Measurements from ENCODE around the gene FNBP1L.

The FNBP1L gene

DNA sequence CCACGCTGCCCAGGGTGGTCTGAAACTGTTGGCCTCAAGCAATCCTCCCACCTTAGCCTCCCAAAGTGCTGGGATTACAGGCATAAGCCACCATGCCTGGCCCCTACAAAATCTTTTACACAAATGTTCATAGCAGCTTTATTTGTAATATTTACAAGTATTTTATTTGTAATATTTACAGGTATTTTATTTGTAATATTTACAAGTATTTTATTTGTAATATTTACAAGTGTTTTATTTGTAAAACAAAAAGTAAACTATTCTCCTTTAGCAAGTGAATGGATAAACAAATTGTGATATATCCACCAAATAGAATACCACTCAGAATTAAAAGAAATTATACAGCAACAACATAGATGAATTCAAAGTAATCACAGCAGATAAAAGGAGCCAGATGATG is 11.4 kb upstream of the FNBP1L start:
- H3K9me3 ChIP-seq (ENCODE audit: control insufficient read depth, low read length) = no peaks in the 10 kb centered on the region
- H3K36me3 ChIP-seq (ENCODE audit: control insufficient read depth, insufficient read depth, low read length) = no peaks in the 10 kb centered on the region
- no peak overlapping the region for H3K4me3 ChIP-seq (ENCODE audit: low read depth, low read length)
- no peaks in the 10 kb centered on the region for H3K79me2 ChIP-seq
- H3K9ac ChIP-seq = no peak overlapping the region
- TF ChIP-seq, protein P1, sequence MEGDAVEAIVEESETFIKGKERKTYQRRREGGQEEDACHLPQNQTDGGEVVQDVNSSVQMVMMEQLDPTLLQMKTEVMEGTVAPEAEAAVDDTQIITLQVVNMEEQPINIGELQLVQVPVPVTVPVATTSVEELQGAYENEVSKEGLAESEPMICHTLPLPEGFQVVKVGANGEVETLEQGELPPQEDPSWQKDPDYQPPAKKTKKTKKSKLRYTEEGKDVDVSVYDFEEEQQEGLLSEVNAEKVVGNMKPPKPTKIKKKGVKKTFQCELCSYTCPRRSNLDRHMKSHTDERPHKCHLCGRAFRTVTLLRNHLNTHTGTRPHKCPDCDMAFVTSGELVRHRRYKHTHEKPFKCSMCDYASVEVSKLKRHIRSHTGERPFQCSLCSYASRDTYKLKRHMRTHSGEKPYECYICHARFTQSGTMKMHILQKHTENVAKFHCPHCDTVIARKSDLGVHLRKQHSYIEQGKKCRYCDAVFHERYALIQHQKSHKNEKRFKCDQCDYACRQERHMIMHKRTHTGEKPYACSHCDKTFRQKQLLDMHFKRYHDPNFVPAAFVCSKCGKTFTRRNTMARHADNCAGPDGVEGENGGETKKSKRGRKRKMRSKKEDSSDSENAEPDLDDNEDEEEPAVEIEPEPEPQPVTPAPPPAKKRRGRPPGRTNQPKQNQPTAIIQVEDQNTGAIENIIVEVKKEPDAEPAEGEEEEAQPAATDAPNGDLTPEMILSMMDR (IDR thresholded peaks at IDR 0.05) = no peak
- H2AFZ ChIP-seq = no peak overlapping the region
- no peak overlapping the region for H3K4me2 ChIP-seq (ENCODE audit: low read length)
- no peak overlapping the region for H3K27ac ChIP-seq
- H3K27me3 ChIP-seq (ENCODE audit: control insufficient read depth, insufficient read depth, low read length) = no peaks in the 10 kb centered on the region
- H3K4me1 ChIP-seq = no peaks in the 10 kb centered on the region

DNA sequence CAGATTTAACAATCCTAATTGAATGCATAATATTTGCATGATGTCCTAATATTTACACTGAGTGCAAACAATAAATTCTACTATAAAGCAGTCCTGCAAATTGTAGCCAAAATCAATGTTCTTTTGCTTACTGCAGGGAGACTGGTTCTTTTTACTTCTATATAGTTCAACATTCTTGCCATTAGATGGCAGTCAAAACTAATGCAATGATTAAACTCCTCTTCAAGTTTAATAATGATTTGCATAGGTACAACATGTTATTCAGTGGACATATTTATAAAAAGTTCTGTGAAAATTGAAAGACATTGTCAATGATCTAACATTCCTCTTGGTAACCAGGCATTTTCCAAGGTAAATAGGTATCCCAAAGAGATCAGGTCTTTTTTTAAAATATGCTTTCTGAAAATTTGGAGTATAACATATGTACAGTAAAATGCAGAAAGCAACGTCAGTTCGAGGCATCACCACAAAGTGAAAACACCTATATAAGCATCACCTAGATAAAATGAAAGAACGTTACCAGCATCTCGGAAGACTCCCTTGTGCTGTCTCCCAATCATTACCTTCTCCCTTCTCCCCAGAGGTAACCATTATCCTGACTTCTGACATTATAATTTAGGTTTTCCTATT is 9.8 kb upstream of the FNBP1L start:
- no peaks in the 10 kb centered on the region for H3K4me1 ChIP-seq
- no peaks in the 10 kb centered on the region for H3K27me3 ChIP-seq (ENCODE audit: control insufficient read depth, insufficient read depth, low read length)
- no peaks in the 10 kb centered on the region for H3K79me2 ChIP-seq
- TF ChIP-seq, protein P1 (IDR thresholded peaks at IDR 0.05) = peak; percentile 54
- no peak overlapping the region for H3K4me3 ChIP-seq (ENCODE audit: low read depth, low read length)
- no peak overlapping the region for H3K4me2 ChIP-seq (ENCODE audit: low read length)
- H3K36me3 ChIP-seq (ENCODE audit: control insufficient read depth, insufficient read depth, low read length) = no peaks in the 10 kb centered on the region
- H3K9me3 ChIP-seq (ENCODE audit: control insufficient read depth, low read length) = no peaks in the 10 kb centered on the region
- no peak overlapping the region for H3K9ac ChIP-seq
- H2AFZ ChIP-seq = no peak overlapping the region
- H3K27ac ChIP-seq = no peak overlapping the region

DNA sequence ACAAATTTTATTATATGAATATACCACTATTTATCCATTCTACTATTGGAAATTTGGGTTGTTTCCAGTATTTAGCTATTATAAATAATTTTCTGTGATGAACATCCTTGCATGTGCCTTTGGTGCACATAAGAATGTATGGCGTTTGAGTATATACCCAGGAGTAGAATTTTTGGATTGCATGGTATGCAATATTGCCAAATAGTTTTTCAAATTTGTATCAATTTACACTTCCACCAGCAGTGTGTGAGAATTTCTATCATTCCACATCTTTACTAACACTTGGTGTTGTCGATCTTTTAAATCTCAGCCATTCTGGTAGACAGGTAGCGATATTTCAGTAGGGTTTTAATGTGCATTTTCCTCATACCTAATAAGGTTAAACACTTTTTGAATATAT is 9.2 kb upstream of the FNBP1L start:
- no peak overlapping the region for H3K27ac ChIP-seq
- H3K9me3 ChIP-seq (ENCODE audit: control insufficient read depth, low read length) = no peaks in the 10 kb centered on the region

DNA sequence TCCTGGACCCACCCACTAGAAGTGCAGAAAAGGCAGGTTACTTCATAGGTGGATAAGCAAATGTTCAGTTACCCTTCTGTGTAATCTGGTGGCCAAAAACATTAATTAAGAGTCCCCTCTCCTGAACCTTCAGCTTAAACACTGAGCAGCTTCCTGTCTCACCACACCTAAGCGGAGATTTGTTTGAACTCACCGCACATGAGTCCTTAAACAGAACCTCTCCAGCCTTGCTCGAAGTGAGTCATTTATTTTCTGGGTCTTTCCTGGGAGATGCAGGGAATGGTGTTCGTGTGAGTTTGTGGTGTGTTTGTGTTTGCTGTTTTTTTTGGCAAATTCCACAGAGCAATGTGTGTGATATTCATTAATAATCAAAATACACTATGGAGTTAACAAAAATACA is 7.6 kb upstream of the FNBP1L start:
- no peaks in the 10 kb centered on the region for H3K9me3 ChIP-seq (ENCODE audit: control insufficient read depth, low read length)
- H3K4me2 ChIP-seq (ENCODE audit: low read length) = no peak overlapping the region
- no peak overlapping the region for H3K27ac ChIP-seq
- no peaks in the 10 kb centered on the region for H3K27me3 ChIP-seq (ENCODE audit: control insufficient read depth, insufficient read depth, low read length)
- no peak overlapping the region for H3K4me3 ChIP-seq (ENCODE audit: low read depth, low read length)
- H2AFZ ChIP-seq = no peak overlapping the region
- no peaks in the 10 kb centered on the region for H3K79me2 ChIP-seq
- H3K9ac ChIP-seq = no peak overlapping the region
- TF ChIP-seq, protein P1 (IDR thresholded peaks at IDR 0.05) = no peak
- H3K4me1 ChIP-seq = no peaks in the 10 kb centered on the region
- no peaks in the 10 kb centered on the region for H3K36me3 ChIP-seq (ENCODE audit: control insufficient read depth, insufficient read depth, low read length)

More for the DNA sequence above, 9.2 kb upstream of the FNBP1L start:
- H3K27me3 ChIP-seq (ENCODE audit: control insufficient read depth, insufficient read depth, low read length) = no peaks in the 10 kb centered on the region
- H2AFZ ChIP-seq = no peak overlapping the region
- no peaks in the 10 kb centered on the region for H3K36me3 ChIP-seq (ENCODE audit: control insufficient read depth, insufficient read depth, low read length)
- H3K4me1 ChIP-seq = no peaks in the 10 kb centered on the region
- H3K79me2 ChIP-seq = no peaks in the 10 kb centered on the region
- no peak overlapping the region for H3K9ac ChIP-seq
- TF ChIP-seq, protein P1 (IDR thresholded peaks at IDR 0.05) = no peak
- no peak overlapping the region for H3K4me2 ChIP-seq (ENCODE audit: low read length)
- no peak overlapping the region for H3K4me3 ChIP-seq (ENCODE audit: low read depth, low read length)

- Histone ChIP-seq H2AFZ (no peak overlapping the region), H3K27me3 (ENCODE audit: control insufficient read depth, insufficient read depth, low read length) (no peaks in the 10 kb centered on the region), H3K4me2 (ENCODE audit: low read length) (no peak overlapping the region), H3K36me3 (ENCODE audit: control insufficient read depth, insufficient read depth, low read length) (no peaks in the 10 kb centered on the region), H3K4me1 (no peaks in the 10 kb centered on the region), H3K9ac (no peak overlapping the region), H3K9me3 (ENCODE audit: control insufficient read depth, low read length) (no peaks in the 10 kb centered on the region), H3K4me3 (ENCODE audit: low read depth, low read length) (no peak overlapping the region), H3K79me2 (no peaks in the 10 kb centered on the region), H3K27ac (no peak overlapping the region)
- TF ChIP-seq, protein P1 (IDR thresholded peaks at IDR 0.05) = no peak
These were observed 7.2 kb upstream of the FNBP1L start for GRCh38 chr1:93440706-93441105.

Data from parathyroid adenoma (tissue), 2 donors.